ENCODE measurements around the gene SLC25A33. TPM values are rescaled to one million over a fixed set of nuclear protein-coding genes. Genes with fewer than 3 reads are reported as not detected.
A peak's percentile ranks its signal among the peaks of the same experiment; 100 is the strongest.

The SLC25A33 gene
- total and polyA plus RNA-seq, 2 experiments from 2014 or later, result 13.3 to 18.8 TPM

DNA sequence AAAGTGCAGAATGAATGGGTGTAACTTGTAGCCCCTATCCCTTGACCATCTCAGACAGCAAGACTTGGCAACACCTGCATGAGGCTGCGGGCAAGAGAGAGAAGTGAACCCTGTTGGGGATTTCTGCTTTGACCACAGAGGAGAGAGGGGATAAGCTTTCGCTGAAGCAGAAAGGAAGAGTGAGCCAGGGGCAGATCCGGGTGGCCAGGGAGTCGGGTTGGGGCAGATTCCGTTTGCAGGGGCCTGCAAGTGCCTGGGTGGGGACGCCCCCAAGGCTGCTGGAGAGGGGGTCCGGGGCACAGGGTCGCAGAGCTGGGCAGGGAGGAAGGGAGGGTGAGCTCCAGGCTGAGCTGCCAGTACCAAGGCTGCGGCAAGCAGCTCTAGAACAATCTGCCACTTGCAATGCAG, 86.9 kb downstream of the SLC25A33 start:
- H3K4me1 ChIP-seq (ENCODE audit: insufficient read depth), result no peaks in the 10 kb centered on the region
- H3K4me1 Mint-ChIP-seq, result peaks cover 9% of the 10 kb centered on the region; the same call in 2 of the 3 replicates
- H3K79me2 ChIP-seq (replicated peaks; ENCODE audit: insufficient read depth), result no peaks in the 10 kb centered on the region
- peaks cover 22% of the 10 kb centered on the region for H3K27me3 Mint-ChIP-seq (ENCODE audit: insufficient read depth, low read depth, poor library complexity)
- no peaks in the 10 kb centered on the region for H4K20me1 ChIP-seq (replicated peaks; ENCODE audit: insufficient read depth)
- no peak overlapping the region for H3K4me2 ChIP-seq
- H3K27ac Mint-ChIP-seq, result no peak overlapping the region
- 0 out of 2 replicates have a peak overlapping the region, but pooled peaks have one; percentile 23 for H2AFZ ChIP-seq
- no peak for ATAC-seq
- peaks cover 4% of the 10 kb centered on the region; the same call in 1 of the 2 replicates for H3K27me3 ChIP-seq (ENCODE audit: insufficient read depth)
- H3K36me3 ChIP-seq (ENCODE audit: insufficient read depth), result no peaks in the 10 kb centered on the region
- H3K36me3 Mint-ChIP-seq (ENCODE audit: low read depth), result no peaks in the 10 kb centered on the region; the same call in 2 of the 3 replicates
- TF ChIP-seq JUNB (IDR thresholded peaks at IDR 0.05; ENCODE audit: unreplicated experiment) (no peak), EZH2phosphoT487 (IDR thresholded peaks at IDR 0.05; ENCODE audit: unreplicated experiment) (no peak), NANOG (IDR thresholded peaks at IDR 0.05; ENCODE audit: borderline replicate concordance) (no peak), POLR2AphosphoS5 (IDR thresholded peaks at IDR 0.05; ENCODE audit: low read depth) (no peak), ZNF114 (CRISPR knock-in tag; IDR thresholded peaks at IDR 0.05) (no peak), ZNF331 (CRISPR knock-in tag; IDR thresholded peaks at IDR 0.05; ENCODE audit: low read depth) (no peak), CREB1 (CRISPR knock-in tag; IDR thresholded peaks at IDR 0.05; ENCODE audit: low read depth) (no peak), EZH2 (IDR thresholded peaks at IDR 0.05; ENCODE audit: low read depth, unreplicated experiment) (no peak), STAT1 (IDR thresholded peaks at IDR 0.05; ENCODE audit: unreplicated experiment) (no peak)
- TF ChIP-seq, protein P1, sequence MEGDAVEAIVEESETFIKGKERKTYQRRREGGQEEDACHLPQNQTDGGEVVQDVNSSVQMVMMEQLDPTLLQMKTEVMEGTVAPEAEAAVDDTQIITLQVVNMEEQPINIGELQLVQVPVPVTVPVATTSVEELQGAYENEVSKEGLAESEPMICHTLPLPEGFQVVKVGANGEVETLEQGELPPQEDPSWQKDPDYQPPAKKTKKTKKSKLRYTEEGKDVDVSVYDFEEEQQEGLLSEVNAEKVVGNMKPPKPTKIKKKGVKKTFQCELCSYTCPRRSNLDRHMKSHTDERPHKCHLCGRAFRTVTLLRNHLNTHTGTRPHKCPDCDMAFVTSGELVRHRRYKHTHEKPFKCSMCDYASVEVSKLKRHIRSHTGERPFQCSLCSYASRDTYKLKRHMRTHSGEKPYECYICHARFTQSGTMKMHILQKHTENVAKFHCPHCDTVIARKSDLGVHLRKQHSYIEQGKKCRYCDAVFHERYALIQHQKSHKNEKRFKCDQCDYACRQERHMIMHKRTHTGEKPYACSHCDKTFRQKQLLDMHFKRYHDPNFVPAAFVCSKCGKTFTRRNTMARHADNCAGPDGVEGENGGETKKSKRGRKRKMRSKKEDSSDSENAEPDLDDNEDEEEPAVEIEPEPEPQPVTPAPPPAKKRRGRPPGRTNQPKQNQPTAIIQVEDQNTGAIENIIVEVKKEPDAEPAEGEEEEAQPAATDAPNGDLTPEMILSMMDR (conservative IDR thresholded peaks at IDR 0.05; ENCODE audit: low read depth in 2 of 2), result no peak
- TF ChIP-seq, protein P2, sequence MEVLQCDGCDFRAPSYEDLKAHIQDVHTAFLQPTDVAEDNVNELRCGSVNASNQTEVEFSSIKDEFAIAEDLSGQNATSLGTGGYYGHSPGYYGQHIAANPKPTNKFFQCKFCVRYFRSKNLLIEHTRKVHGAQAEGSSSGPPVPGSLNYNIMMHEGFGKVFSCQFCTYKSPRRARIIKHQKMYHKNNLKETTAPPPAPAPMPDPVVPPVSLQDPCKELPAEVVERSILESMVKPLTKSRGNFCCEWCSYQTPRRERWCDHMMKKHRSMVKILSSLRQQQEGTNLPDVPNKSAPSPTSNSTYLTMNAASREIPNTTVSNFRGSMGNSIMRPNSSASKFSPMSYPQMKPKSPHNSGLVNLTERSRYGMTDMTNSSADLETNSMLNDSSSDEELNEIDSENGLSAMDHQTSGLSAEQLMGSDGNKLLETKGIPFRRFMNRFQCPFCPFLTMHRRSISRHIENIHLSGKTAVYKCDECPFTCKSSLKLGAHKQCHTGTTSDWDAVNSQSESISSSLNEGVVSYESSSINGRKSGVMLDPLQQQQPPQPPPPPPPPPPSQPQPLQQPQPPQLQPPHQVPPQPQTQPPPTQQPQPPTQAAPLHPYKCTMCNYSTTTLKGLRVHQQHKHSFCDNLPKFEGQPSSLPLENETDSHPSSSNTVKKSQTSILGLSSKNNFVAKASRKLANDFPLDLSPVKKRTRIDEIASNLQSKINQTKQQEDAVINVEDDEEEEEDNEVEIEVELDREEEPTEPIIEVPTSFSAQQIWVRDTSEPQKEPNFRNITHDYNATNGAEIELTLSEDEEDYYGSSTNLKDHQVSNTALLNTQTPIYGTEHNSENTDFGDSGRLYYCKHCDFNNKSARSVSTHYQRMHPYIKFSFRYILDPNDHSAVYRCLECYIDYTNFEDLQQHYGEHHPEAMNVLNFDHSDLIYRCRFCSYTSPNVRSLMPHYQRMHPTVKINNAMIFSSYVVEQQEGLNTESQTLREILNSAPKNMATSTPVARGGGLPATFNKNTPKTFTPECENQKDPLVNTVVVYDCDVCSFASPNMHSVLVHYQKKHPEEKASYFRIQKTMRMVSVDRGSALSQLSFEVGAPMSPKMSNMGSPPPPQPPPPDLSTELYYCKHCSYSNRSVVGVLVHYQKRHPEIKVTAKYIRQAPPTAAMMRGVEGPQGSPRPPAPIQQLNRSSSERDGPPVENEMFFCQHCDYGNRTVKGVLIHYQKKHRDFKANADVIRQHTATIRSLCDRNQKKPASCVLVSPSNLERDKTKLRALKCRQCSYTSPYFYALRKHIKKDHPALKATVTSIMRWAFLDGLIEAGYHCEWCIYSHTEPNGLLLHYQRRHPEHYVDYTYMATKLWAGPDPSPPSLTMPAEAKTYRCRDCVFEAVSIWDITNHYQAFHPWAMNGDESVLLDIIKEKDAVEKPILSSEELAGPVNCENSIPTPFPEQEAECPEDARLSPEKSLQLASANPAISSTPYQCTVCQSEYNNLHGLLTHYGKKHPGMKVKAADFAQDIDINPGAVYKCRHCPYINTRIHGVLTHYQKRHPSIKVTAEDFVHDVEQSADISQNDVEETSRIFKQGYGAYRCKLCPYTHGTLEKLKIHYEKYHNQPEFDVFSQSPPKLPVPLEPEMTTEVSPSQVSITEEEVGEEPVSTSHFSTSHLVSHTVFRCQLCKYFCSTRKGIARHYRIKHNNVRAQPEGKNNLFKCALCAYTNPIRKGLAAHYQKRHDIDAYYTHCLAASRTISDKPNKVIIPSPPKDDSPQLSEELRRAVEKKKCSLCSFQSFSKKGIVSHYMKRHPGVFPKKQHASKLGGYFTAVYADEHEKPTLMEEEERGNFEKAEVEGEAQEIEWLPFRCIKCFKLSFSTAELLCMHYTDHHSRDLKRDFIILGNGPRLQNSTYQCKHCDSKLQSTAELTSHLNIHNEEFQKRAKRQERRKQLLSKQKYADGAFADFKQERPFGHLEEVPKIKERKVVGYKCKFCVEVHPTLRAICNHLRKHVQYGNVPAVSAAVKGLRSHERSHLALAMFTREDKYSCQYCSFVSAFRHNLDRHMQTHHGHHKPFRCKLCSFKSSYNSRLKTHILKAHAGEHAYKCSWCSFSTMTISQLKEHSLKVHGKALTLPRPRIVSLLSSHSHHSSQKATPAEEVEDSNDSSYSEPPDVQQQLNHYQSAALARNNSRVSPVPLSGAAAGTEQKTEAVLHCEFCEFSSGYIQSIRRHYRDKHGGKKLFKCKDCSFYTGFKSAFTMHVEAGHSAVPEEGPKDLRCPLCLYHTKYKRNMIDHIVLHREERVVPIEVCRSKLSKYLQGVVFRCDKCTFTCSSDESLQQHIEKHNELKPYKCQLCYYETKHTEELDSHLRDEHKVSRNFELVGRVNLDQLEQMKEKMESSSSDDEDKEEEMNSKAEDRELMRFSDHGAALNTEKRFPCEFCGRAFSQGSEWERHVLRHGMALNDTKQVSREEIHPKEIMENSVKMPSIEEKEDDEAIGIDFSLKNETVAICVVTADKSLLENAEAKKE (CRISPR knock-in tag; IDR thresholded peaks at IDR 0.05), result no peak
- TF ChIP-seq, protein P3, sequence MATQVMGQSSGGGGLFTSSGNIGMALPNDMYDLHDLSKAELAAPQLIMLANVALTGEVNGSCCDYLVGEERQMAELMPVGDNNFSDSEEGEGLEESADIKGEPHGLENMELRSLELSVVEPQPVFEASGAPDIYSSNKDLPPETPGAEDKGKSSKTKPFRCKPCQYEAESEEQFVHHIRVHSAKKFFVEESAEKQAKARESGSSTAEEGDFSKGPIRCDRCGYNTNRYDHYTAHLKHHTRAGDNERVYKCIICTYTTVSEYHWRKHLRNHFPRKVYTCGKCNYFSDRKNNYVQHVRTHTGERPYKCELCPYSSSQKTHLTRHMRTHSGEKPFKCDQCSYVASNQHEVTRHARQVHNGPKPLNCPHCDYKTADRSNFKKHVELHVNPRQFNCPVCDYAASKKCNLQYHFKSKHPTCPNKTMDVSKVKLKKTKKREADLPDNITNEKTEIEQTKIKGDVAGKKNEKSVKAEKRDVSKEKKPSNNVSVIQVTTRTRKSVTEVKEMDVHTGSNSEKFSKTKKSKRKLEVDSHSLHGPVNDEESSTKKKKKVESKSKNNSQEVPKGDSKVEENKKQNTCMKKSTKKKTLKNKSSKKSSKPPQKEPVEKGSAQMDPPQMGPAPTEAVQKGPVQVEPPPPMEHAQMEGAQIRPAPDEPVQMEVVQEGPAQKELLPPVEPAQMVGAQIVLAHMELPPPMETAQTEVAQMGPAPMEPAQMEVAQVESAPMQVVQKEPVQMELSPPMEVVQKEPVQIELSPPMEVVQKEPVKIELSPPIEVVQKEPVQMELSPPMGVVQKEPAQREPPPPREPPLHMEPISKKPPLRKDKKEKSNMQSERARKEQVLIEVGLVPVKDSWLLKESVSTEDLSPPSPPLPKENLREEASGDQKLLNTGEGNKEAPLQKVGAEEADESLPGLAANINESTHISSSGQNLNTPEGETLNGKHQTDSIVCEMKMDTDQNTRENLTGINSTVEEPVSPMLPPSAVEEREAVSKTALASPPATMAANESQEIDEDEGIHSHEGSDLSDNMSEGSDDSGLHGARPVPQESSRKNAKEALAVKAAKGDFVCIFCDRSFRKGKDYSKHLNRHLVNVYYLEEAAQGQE (IDR thresholded peaks at IDR 0.05; ENCODE audit: unreplicated experiment), result no peak
- TF ChIP-seq, protein P4, sequence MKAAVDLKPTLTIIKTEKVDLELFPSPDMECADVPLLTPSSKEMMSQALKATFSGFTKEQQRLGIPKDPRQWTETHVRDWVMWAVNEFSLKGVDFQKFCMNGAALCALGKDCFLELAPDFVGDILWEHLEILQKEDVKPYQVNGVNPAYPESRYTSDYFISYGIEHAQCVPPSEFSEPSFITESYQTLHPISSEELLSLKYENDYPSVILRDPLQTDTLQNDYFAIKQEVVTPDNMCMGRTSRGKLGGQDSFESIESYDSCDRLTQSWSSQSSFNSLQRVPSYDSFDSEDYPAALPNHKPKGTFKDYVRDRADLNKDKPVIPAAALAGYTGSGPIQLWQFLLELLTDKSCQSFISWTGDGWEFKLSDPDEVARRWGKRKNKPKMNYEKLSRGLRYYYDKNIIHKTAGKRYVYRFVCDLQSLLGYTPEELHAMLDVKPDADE (IDR thresholded peaks at IDR 0.05), result no peak
- no peak overlapping the region for H3K4me3 ChIP-seq
- no peaks in the 10 kb centered on the region for H3K9me2 ChIP-seq (ENCODE audit: insufficient read depth)
- H3K9me3 Mint-ChIP-seq, result 0 out of 3 replicates have a peak, but pooled peaks cover 2% of the 10 kb centered on the region
- no peak overlapping the region for H3K27ac ChIP-seq (ENCODE audit: low read depth)
- no peaks in the 10 kb centered on the region for H3F3A ChIP-seq (replicated peaks; ENCODE audit: low read depth)
- H3K4me3 Mint-ChIP-seq, result no peak overlapping the region
- no peak for DNase-seq (ENCODE audit: low spot score)
